Esophagus squamous epithelium (tissue), 5 donors: Measurements from ENCODE around the gene NRXN3. TPM values are rescaled to one million over a fixed set of nuclear protein-coding genes. Genes with fewer than 3 reads are reported as not detected.
"Not testable (repeated sequence)": the region's sequence is repeated elsewhere in the genome, so short reads cannot be mapped to it uniquely, and the experiment has no call there.

Experiments used
- DNase-seq: peaks from one replicate; lab custom pipeline; 2025; lab: John Stamatoyannopoulos, UW
- H3K27ac ChIP-seq, 4 donors: fragments of 200-600 bp; sonication (generic); one replicate each; pipeline ENCODE4 v1.5.1; 2016 to 2019; ENCODE audit warnings: mild to moderate bottlenecking in 1 of 4
- H3K27me3 ChIP-seq, 4 donors: fragments of 200-600 bp; sonication (generic); 1 replicate in 3 of 4; 2 replicates in 1 of 4; pipeline versions ENCODE4 v1.5.1 to v1.6.0; 2017 to 2021; ENCODE audit warnings: antibody characterized with exemption in 1 of 4
- H3K36me3 ChIP-seq, 3 donors: fragments of 200-600 bp; sonication (generic); one replicate each; pipeline ENCODE4 v1.5.1; 2016 to 2019
- H3K4me1 ChIP-seq, 3 donors: fragments of 200-600 bp; sonication (generic); one replicate each; pipeline ENCODE4 v1.5.1; 2017 to 2019
- H3K4me3 ChIP-seq, 4 donors: fragments of 200-600 bp; sonication (generic); 1 replicate in 3 of 4; 2 replicates in 1 of 4; pipeline ENCODE4 v1.5.1; 2016 to 2019; ENCODE audit warnings: mild to moderate bottlenecking in 2 of 4, moderate library complexity in 1 of 4
- H3K9me3 ChIP-seq, 3 donors: fragments of 200-600 bp; sonication (generic); one replicate each; pipeline ENCODE4 v1.5.1; 2016 to 2019
- CTCF ChIP-seq, 6 experiments: fragments of 450-650 bp in 4 of 6; fragments of 200-600 bp in 2 of 6; sonication (generic) in 2 of 6; IDR thresholded peaks; one replicate each; pipeline ENCODE4 v1.5.1; 2016 to 2019; ENCODE audit warnings: antibody characterized with exemption in 6 of 6, mild to moderate bottlenecking in 4 of 6, moderate library complexity in 4 of 6
- POLR2A ChIP-seq, 4 donors: fragments of 450-650 bp; IDR thresholded peaks; one replicate each; pipeline ENCODE4 v1.6.1; 2017; ENCODE audit warnings: antibody characterized with exemption in 4 of 4, mild to moderate bottlenecking in 4 of 4, moderate library complexity in 3 of 4
- WGBS, 2 donors: methylation state at CpG; one replicate each; pipeline ENCODE4 v1.1.5; 2018; 5-methylcytosine and 5-hydroxymethylcytosine counted together
- intact Hi-C: fragments of 100-400 bp; cut with DNase I; formaldehyde crosslinking; loops from one replicate; pipeline ENCODE4 v1.15.0; 2022
- total RNA-seq, 4 donors: library from RNA; depleted of rRNA; stranded (reverse); fragments of >200 nt; gene quantifications; one replicate each; pipeline ENCODE4 v1.1.0, GENCODE V29; 2016
- donor health status: DM: yes; HTN: yes; CAD: no.

NRXN3 gene
- total RNA-seq, 4 donors from 2014 or later = 0.30 to 15.8 (median 1.5) TPM

- H3K27ac ChIP-seq = no peak overlapping the region
- 47 to 64% methylated on average over 1 of the region's 1 CpG for WGBS, 2 donors
- H3K4me3 ChIP-seq = no peak overlapping the region
- intact Hi-C loops = no loop called here
- H3K36me3 ChIP-seq = no peaks in the 10 kb centered on the region
- H3K4me1 ChIP-seq = no peaks in the 10 kb centered on the region
- DNase-seq = no peak
- H3K9me3 ChIP-seq = no peaks in the 10 kb centered on the region
- no peak for TF ChIP-seq CTCF (IDR thresholded peaks at IDR 0.05)
- TF ChIP-seq POLR2A (IDR thresholded peaks at IDR 0.05) = no peak
- no peaks in the 10 kb centered on the region for H3K27me3 ChIP-seq
Measured at GRCh38 chr14:78486621-78487020, 316.4 kb downstream of the NRXN3 start.

GRCh38 chr14:78487573-78487972 is 317.4 kb downstream of the NRXN3 start:
- DNase-seq, H3K4me1 ChIP-seq, intact Hi-C loops, H3K9me3 ChIP-seq, H3K27ac ChIP-seq, H3K36me3 ChIP-seq, H3K4me3 ChIP-seq, H3K27me3 ChIP-seq: not testable (repeated sequence)
- 50 to 58% methylated on average over 2 of the region's 2 CpGs for WGBS, 2 donors

- intact Hi-C loops = no loop called here
- Histone ChIP-seq H3K9me3 (no peaks in the 10 kb centered on the region), H3K36me3 (no peaks in the 10 kb centered on the region), H3K27ac (no peak overlapping the region), H3K27me3 (no peaks in the 10 kb centered on the region), H3K4me3 (no peak overlapping the region), H3K4me1 (no peaks in the 10 kb centered on the region)
- WGBS, 2 donors = 67 to 71% methylated on average over 4 of the region's 4 CpGs
- TF ChIP-seq CTCF (IDR thresholded peaks at IDR 0.05) = no peak
- TF ChIP-seq POLR2A (IDR thresholded peaks at IDR 0.05) = no peak
- DNase-seq = no peak
Measured at GRCh38 chr14:78488938-78489337, 318.8 kb downstream of the NRXN3 start.

- no peaks in the 10 kb centered on the region for H3K27me3 ChIP-seq
- H3K4me1 ChIP-seq = no peaks in the 10 kb centered on the region
- intact Hi-C loops = no loop called here
- H3K36me3 ChIP-seq = no peaks in the 10 kb centered on the region
- H3K4me3 ChIP-seq = no peak overlapping the region
- no peak for TF ChIP-seq POLR2A (IDR thresholded peaks at IDR 0.05)
- TF ChIP-seq CTCF (IDR thresholded peaks at IDR 0.05) = no peak
- DNase-seq = no peak
- WGBS, 2 donors = 74 to 84% methylated on average over 5 to 7 of the region's 7 CpGs
- H3K27ac ChIP-seq = no peak overlapping the region
- no peaks in the 10 kb centered on the region for H3K9me3 ChIP-seq
Measured at GRCh38 chr14:78491048-78491447, 320.9 kb downstream of the NRXN3 start.

GRCh38 chr14:78498062-78498595 is 328.0 kb downstream of the NRXN3 start:
- DNase-seq = no peak
- H3K4me3 ChIP-seq = no peak overlapping the region
- H3K9me3 ChIP-seq = no peaks in the 10 kb centered on the region
- no peak overlapping the region for H3K27ac ChIP-seq
- intact Hi-C loops = no loop called here
- no peaks in the 10 kb centered on the region for H3K4me1 ChIP-seq
- TF ChIP-seq CTCF (IDR thresholded peaks at IDR 0.05) (no peak), POLR2A (IDR thresholded peaks at IDR 0.05) (no peak)
- WGBS, 2 donors = 79 to 84% methylated on average over 2 of the region's 2 CpGs
- no peaks in the 10 kb centered on the region for H3K36me3 ChIP-seq
- H3K27me3 ChIP-seq = no peaks in the 10 kb centered on the region

GRCh38 chr14:78501909-78502308 is 331.7 kb downstream of the NRXN3 start:
- intact Hi-C loops = no loop called here
- Histone ChIP-seq H3K9me3 (no peaks in the 10 kb centered on the region), H3K4me1 (no peaks in the 10 kb centered on the region), H3K36me3 (no peaks in the 10 kb centered on the region), H3K27me3 (no peaks in the 10 kb centered on the region), H3K4me3 (no peak overlapping the region), H3K27ac (no peak overlapping the region)
- DNase-seq = no peak
- 68 to 77% methylated on average over 3 to 4 of the region's 4 CpGs for WGBS, 2 donors
- TF ChIP-seq CTCF (IDR thresholded peaks at IDR 0.05) = no peak
- TF ChIP-seq POLR2A (IDR thresholded peaks at IDR 0.05) = no peak
